Measurements from ENCODE around the gene NSRP1.

- no peak for TF ChIP-seq POLR2A (IDR thresholded peaks at IDR 0.05)
- TF ChIP-seq CTCF (IDR thresholded peaks at IDR 0.05), result no peak
- no peak for TF ChIP-seq POLR2AphosphoS5 (IDR thresholded peaks at IDR 0.05)
These were observed 111.4 kb downstream of the NSRP1 start for GRCh38 chr17:30228011-30228410.
